Activated CD4-positive, alpha-beta T cell treated with anti-CD3 and anti-CD28 coated beads for 1 hour (primary cell): ENCODE results near the gene NOL11.
"Not testable (repeated sequence)": the region's sequence is repeated elsewhere in the genome, so short reads cannot be mapped to it uniquely, and the experiment has no call there.

ENCODE experiments used
- DNase-seq: peaks from one replicate; pipeline ENCODE4 v3.0.0-alpha.2; 2020

Gene NOL11

GRCh38 chr17:67711916-67712315 is 5.8 kb upstream of the NOL11 start:
- DNase-seq, result no peak

- no peak for DNase-seq
These were observed 5.4 kb upstream of the NOL11 start for GRCh38 chr17:67712375-67712774.

- no peak for DNase-seq
These were observed 4.6 kb upstream of the NOL11 start for GRCh38 chr17:67713169-67713568.

- DNase-seq, result no peak
These were observed 1.3 kb upstream of the NOL11 start for GRCh38 chr17:67716405-67716798.

GRCh38 chr17:67717192-67717623 is 528 bp upstream of the NOL11 start:
- no peak for DNase-seq

- no peak for DNase-seq
These were observed 697 bp downstream of the NOL11 start for GRCh38 chr17:67718325-67718941.

- no peak for DNase-seq
These were observed 7.6 kb downstream of the NOL11 start for GRCh38 chr17:67725373-67725791.

- DNase-seq, result no peak
These were observed 8.1 kb downstream of the NOL11 start for GRCh38 chr17:67725807-67726206.

- DNase-seq, result not testable (repeated sequence)
These were observed 9.7 kb downstream of the NOL11 start for GRCh38 chr17:67727152-67728039.

- no peak for DNase-seq
These were observed 12.2 kb downstream of the NOL11 start for GRCh38 chr17:67729903-67730302.

GRCh38 chr17:67730731-67731130 is 13.0 kb downstream of the NOL11 start:
- DNase-seq, result no peak

GRCh38 chr17:67733449-67733848 is 15.7 kb downstream of the NOL11 start:
- DNase-seq, result no peak

- no peak for DNase-seq
These were observed 19.4 kb downstream of the NOL11 start for GRCh38 chr17:67737145-67737544.

GRCh38 chr17:67742025-67742424 is 24.3 kb downstream of the NOL11 start:
- no peak for DNase-seq

- DNase-seq, result no peak
These were observed 29.2 kb downstream of the NOL11 start for GRCh38 chr17:67746704-67747571.

- no peak for DNase-seq
These were observed 30.0 kb downstream of the NOL11 start for GRCh38 chr17:67747681-67748235.

GRCh38 chr17:67750067-67750466 is 32.3 kb downstream of the NOL11 start:
- no peak for DNase-seq

- DNase-seq, result no peak
These were observed 33.7 kb downstream of the NOL11 start for GRCh38 chr17:67751101-67752074.

- DNase-seq, result not testable (repeated sequence)
These were observed 34.4 kb downstream of the NOL11 start for GRCh38 chr17:67752160-67752559.

- DNase-seq, result no peak
These were observed 35.3 kb downstream of the NOL11 start for GRCh38 chr17:67753026-67753425.

GRCh38 chr17:67754001-67754400 is 36.3 kb downstream of the NOL11 start:
- DNase-seq, result no peak

GRCh38 chr17:67754686-67755085 is 37.0 kb downstream of the NOL11 start:
- not testable (repeated sequence) for DNase-seq
